KOPT-K1 (cell line): ENCODE results near the gene IL17B.

Experiments used
- H3K27ac ChIP-seq: fragments of 200-600 bp; sonication (generic); 2 replicates; pipeline ENCODE4 v1.5.1; 2016; ENCODE audit warnings: antibody characterized with exemption, mild to moderate bottlenecking, low read depth, low read length; ENCODE audit not compliant: poor library complexity, severe bottlenecking
- H3K36me3 ChIP-seq: fragments of 200-600 bp; sonication (generic); 2 replicates; pipeline ENCODE4 v1.5.1; 2017; ENCODE audit warnings: antibody characterized with exemption, mild to moderate bottlenecking, low read length, moderate library complexity; ENCODE audit not compliant: insufficient read depth
- H3K9me3 ChIP-seq: fragments of 200-600 bp; sonication (generic); 2 replicates; pipeline ENCODE4 v1.5.1; 2017; ENCODE audit warnings: antibody characterized with exemption, low read length, mild to moderate bottlenecking; ENCODE audit not compliant: insufficient read depth, poor library complexity, severe bottlenecking

Gene IL17B

GRCh38 chr5:149419532-149419858 lies 40.4 kb upstream of the IL17B start:
- Histone ChIP-seq H3K36me3 (no peaks in the 10 kb centered on the region), H3K9me3 (no peaks in the 10 kb centered on the region), H3K27ac (no peak overlapping the region)

- Histone ChIP-seq H3K9me3 (no peaks in the 10 kb centered on the region), H3K36me3 (no peaks in the 10 kb centered on the region), H3K27ac (no peak overlapping the region)
Observed at GRCh38 chr5:149418910-149419531, 39.9 kb upstream of the IL17B start.

- Histone ChIP-seq H3K36me3 (no peaks in the 10 kb centered on the region), H3K27ac (no peak overlapping the region)
Observed at GRCh38 chr5:149417711-149418368, 38.7 kb upstream of the IL17B start.

GRCh38 chr5:149416987-149417710 lies 38.1 kb upstream of the IL17B start:
- Histone ChIP-seq H3K36me3 (no peaks in the 10 kb centered on the region), H3K27ac (no peak overlapping the region), H3K9me3 (no peaks in the 10 kb centered on the region)

More at GRCh38 chr5:149417711-149418368, 38.7 kb upstream of the IL17B start:
- no peaks in the 10 kb centered on the region for H3K9me3 ChIP-seq

GRCh38 chr5:149415066-149415967 lies 36.2 kb upstream of the IL17B start:
- Histone ChIP-seq H3K9me3 (no peaks in the 10 kb centered on the region), H3K27ac (no peak overlapping the region), H3K36me3 (no peaks in the 10 kb centered on the region)

- no peak overlapping the region for H3K27ac ChIP-seq
- H3K9me3 ChIP-seq, result no peaks in the 10 kb centered on the region
- H3K36me3 ChIP-seq, result no peaks in the 10 kb centered on the region
Observed at GRCh38 chr5:149414405-149415065, 35.4 kb upstream of the IL17B start.

- H3K27ac ChIP-seq, result no peak overlapping the region
- no peaks in the 10 kb centered on the region for H3K9me3 ChIP-seq
- no peaks in the 10 kb centered on the region for H3K36me3 ChIP-seq
Observed at GRCh38 chr5:149413477-149414210, 34.6 kb upstream of the IL17B start.

- Histone ChIP-seq H3K27ac (no peak overlapping the region), H3K36me3 (no peaks in the 10 kb centered on the region), H3K9me3 (no peaks in the 10 kb centered on the region)
Observed at GRCh38 chr5:149412783-149413476, 33.8 kb upstream of the IL17B start.

GRCh38 chr5:149411738-149412519 lies 32.8 kb upstream of the IL17B start:
- H3K27ac ChIP-seq, result no peak overlapping the region
- H3K9me3 ChIP-seq, result no peaks in the 10 kb centered on the region
- no peaks in the 10 kb centered on the region for H3K36me3 ChIP-seq

- H3K27ac ChIP-seq, result no peak overlapping the region
- no peaks in the 10 kb centered on the region for H3K36me3 ChIP-seq
- no peaks in the 10 kb centered on the region for H3K9me3 ChIP-seq
Observed at GRCh38 chr5:149410721-149411432, 31.8 kb upstream of the IL17B start.

GRCh38 chr5:149410071-149410470 lies 31.0 kb upstream of the IL17B start:
- H3K27ac ChIP-seq, result no peak overlapping the region
- no peaks in the 10 kb centered on the region for H3K36me3 ChIP-seq
- H3K9me3 ChIP-seq, result no peaks in the 10 kb centered on the region

- Histone ChIP-seq H3K27ac (no peak overlapping the region), H3K9me3 (no peaks in the 10 kb centered on the region), H3K36me3 (no peaks in the 10 kb centered on the region)
Observed at GRCh38 chr5:149409268-149409948, 30.3 kb upstream of the IL17B start.
